Measurements from ENCODE around the gene FBXL16. TPM values are rescaled to one million over a fixed set of nuclear protein-coding genes. Genes with fewer than 3 reads are reported as not detected.
A peak's percentile ranks its signal among the peaks of the same experiment; 100 is the strongest.
"Not testable (repeated sequence)": the region's sequence is repeated elsewhere in the genome, so short reads cannot be mapped to it uniquely, and the experiment has no call there.

The FBXL16 gene
- polyA plus RNA-seq, 12 donors, result 0.24 to 1.2 (median 0.52) TPM; not detected in 2

DNA sequence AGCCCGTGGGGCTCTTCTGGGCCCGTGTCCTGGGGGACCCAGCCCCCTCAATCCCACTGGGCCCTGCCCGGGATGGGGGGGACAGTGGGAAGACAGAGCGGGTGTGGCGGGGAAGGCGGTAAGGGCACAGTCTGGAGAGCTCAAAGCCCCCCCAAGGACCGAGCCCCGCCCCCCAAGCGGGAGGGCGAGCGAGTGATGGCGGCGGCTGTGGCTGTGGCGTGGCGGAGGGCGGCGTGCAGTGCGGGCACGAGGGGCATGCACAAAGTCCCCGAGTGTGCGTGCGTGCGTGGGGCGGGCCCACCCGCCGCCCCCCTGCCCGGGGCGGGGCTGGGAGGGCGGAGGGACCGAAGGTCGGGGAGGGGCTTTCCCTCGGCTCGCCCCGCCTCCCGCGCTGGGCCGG lies 11.8 kb downstream of the FBXL16 start:
- no peak for DNase-seq

DNA sequence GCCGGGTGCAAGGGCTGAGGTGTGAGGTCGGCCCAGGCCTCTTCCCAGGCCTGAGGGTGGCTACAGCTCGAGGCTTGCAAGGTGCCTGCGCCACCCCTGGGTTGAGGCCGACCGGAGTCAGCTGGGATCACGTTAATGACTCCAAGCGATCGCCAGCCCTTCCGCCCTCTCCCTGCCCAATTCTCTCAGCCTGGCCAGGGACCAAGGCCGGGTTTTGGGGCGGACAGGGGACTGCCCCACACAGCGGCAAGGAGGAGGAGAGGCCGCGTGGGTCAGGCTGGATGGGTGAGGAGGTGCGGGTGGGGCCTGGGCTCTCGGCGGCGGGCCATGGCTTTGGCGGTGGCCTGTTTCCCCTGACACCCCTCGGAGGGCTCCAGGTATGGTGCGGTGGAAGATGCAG lies 12.2 kb downstream of the FBXL16 start:
- DNase-seq, result no peak

- no peak for DNase-seq
Observed at GRCh38 chr16:692356-693108, 13.1 kb downstream of the FBXL16 start.

GRCh38 chr16:691242-691641 lies 14.4 kb downstream of the FBXL16 start:
- DNase-seq, result not testable (repeated sequence)

DNA sequence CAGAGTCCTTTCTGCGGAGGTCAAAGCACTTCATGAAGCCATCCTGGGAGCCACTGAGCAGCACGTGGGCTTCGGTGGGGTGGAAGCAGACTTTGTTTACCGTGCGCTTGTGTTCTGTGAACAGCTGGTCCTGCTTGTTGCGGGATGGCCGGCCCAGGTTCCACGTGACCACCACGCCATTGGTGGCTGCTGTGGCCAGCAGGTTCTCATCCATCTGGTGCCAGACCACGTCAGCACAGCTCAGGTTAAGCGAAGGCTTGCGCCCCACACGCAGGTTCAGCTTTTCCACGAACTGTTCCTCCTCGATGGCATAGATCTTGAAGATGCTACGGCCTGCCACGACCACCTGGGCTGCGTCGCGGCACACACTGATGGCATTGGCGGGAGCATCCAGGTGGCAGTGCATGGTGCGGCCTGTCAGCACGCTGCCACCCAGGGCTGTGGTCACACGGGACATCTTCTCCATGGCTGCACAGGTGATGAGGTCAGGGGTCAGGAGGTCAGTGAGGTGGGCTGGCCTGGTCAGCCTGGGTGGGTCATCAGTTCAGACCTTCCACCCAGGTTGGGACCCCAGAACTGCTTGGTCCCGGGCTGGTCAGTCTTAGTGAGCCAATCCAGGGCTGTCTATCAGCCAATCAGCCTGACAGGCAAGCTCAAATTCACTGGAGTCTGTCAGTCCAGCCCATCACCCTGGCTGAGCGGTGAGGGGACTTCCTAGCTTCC lies 16.3 kb downstream of the FBXL16 start:
- no peak for DNase-seq

GRCh38 chr16:687499-687898 lies 18.1 kb downstream of the FBXL16 start:
- no peak for DNase-seq

GRCh38 chr16:686459-687260 lies 18.9 kb downstream of the FBXL16 start:
- no peak for DNase-seq

- DNase-seq, result no peak
Observed at GRCh38 chr16:685967-686366, 19.6 kb downstream of the FBXL16 start.

DNA sequence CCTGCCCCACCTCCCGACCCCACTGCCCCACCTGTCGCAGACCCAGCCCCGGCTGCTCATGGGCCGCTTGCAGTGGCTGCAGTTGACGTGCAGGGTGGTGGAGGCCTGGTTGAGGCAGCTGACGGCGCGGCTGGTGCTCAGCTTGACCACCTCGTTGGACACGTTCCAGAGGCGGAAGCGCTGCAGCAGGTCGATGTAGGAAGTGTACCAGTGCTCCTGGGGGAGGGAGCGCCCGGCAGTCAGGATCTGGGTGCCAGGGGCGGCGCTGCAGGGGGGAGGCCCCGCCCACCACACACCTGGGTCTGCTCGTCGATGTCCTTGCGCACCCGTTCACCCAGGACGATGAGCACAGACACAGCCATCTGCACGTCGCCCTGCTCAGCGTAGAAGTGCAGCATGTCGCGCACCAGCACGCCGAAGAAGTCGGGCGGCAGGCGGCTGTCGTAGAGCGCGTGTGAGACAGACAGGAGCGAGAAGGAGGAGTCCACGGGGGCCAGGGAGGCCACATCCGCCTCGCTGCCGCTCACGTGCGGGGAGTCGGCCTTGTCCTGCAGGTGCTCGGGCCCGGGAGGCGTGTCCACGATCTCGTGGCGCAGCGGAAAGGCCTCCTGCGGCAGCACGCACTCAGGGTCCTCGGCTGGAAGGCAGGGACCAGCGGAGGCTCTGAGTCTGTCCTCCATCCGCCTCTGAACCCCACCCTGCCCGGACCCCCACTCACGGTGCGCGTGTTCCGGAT lies 20.5 kb downstream of the FBXL16 start:
- no peak for DNase-seq

- peak; percentile 96 for DNase-seq
Observed at GRCh38 chr16:684071-684794, 21.4 kb downstream of the FBXL16 start, which contains the start of gene JMJD8. Gene JMJD8 (minus strand): TSS chr16:684334. CDS start chr16:684319, 15 bp downstream.

DNA sequence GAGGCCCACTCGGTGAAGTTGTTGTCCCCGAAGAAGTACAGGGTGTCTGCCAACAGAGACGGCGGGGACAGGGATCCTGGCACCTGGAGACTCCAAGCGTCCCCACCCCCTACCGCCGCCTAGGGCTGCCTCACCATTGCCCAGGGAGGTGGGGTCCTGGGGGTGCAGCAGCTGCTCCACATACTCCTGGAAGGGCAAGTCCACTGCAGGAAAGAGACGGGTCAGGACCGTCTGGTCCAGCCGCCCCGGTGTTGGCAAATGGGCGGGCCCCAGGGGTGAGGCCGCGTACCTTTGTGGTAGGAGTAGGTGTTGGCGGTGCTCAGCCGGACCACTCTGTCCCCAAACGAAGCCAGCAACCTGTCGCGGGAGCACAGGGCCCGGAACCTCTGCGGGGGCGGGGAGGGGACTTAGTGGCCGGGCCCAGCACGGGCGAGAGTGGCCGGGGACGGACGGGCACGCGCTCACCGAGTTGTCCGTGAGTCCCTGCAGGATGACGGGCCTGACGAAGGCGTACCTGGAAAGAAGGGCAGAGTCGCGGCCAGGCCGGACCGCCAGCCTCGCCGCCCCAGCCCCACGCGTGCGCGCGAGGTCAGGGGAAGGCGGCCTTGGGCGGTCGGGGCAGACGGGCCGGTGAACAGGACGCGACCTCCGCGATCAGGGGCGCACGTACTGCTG lies 22.1 kb downstream of the FBXL16 start:
- DNase-seq, result no peak

DNA sequence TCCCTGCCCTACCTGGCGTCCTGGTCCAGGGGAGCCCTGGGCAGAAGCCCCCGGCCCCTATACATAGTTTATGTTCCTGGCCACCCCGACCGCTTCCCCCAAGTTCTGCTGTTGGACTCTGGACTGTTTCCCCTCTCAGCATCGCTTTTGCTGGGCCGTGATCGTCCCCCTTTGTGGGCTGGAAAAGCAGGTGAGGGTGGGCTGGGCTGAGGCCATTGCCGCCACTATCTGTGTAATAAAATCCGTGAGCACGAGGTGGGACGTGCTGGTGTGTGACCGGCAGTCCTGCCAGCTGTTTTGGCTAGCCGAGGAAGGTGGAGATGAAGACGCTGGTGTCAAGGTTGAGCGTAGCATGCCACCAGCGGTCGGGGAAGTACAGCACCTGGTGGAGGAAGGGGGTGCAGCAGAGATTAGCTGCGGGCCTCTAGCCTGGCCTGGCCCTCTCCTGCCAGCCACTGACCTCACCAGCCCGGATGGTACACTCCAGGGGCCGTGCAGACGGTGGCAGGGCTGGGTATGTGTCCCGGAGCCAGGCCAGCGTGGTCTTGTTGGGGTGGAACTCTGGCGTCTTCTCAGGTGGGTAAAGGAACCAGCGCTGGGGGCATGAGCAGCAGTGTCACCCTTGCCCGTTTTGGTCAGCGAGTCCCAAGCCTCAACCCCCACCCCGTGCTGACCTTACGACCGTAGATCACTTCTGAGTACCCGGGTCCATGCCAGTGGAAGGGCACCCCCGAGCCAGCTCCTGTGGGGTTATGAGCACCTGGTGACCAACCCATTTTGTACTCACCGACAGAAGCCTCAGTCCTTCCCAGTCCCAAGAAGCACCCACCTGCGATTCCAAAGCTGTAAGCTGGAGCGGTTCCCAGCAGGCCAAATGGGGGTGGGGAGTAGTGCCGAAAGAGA lies 22.9 kb downstream of the FBXL16 start:
- DNase-seq, result no peak

- DNase-seq, result no peak
Observed at GRCh38 chr16:681746-682427, 23.7 kb downstream of the FBXL16 start.

GRCh38 chr16:680967-681745 lies 24.4 kb downstream of the FBXL16 start:
- DNase-seq, result no peak

DNA sequence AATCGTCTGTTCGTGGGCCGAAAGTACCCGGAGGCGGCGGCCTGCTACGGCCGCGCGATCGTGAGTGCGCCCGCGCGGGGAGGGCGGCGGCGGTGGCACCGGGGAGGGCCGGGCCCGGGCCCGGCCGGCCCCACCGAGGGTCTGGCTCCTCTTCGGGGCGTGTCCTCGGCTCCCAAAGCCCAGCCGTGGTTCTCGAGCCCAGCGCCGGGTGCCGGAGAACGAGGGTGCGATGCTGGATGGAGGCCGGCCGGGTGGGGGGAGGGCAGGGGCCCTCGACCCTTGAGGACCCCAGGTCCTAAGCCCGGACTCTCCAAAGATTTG lies 25.0 kb downstream of the FBXL16 start:
- DNase-seq, result no peak

DNA sequence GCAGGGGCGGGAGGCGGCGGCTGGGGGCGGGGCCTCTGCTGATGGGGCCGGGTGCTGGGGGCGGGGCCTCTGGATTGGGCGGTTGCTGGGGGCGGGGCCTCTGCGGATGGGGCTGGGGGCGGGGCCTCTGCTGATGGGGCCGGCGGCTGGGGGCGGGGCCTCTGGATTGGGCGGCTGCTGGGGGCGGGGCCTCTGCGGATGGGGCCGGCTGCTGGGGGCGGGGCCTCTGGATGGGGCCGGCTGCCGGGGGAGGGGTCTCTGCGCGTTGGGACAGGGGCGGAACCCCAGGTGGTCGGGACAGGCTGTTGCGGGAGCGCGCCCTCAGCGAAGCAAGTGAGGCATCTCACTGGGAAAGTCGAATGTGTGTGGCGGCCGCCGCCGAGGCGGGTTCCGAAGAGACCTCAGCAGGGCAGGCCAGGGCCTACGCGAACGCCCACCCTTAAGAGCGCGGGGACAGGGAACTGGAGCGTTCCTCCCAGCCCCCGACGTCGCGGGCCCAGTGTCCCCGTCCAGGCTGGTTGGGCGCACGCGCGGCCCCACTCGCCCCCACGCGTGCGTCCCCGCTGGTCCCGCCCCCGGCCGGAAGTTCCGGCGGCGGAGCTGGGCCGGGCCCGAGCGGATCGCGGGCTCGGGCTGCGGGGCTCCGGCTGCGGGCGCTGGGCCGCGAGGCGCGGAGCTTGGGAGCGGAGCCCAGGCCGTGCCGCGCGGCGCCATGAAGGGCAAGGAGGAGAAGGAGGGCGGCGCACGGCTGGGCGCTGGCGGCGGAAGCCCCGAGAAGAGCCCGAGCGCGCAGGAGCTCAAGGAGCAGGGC lies 25.6 kb downstream of the FBXL16 start, which contains the start of gene STUB1:
TSS of gene STUB1 (plus strand) at position 597 of the 811 bp plus-strand sequence. CDS start at position 713, 116 bp downstream.
- DNase-seq, result peak; percentile 87

All from muscle of arm (tissue), 12 donors.